Measurements from ENCODE around the gene DHX15.

The DHX15 gene

GRCh38 chr4:24547979-24548378, 36.4 kb downstream of the DHX15 start:
- Mint-ChIP-seq H3K27ac (no peak overlapping the region), H3K36me3 (ENCODE audit: low read depth) (peaks cover 45% of the 10 kb centered on the region), H3K9me3 (no peaks in the 10 kb centered on the region), H3K27me3 (ENCODE audit: low read depth) (no peaks in the 10 kb centered on the region), H3K4me3 (no peak overlapping the region), H3K4me1 (no peaks in the 10 kb centered on the region)
- no peak for TF ChIP-seq CTCF (IDR thresholded peaks at IDR 0.05; ENCODE audit: unreplicated experiment in 3 of 3)

- H3K9me3 Mint-ChIP-seq = no peaks in the 10 kb centered on the region
- peaks cover 61% of the 10 kb centered on the region for H3K36me3 Mint-ChIP-seq (ENCODE audit: low read depth)
- no peaks in the 10 kb centered on the region for H3K4me1 Mint-ChIP-seq
- no peaks in the 10 kb centered on the region for H3K27me3 Mint-ChIP-seq (ENCODE audit: low read depth)
- no peak overlapping the region for H3K4me3 Mint-ChIP-seq
- no peak overlapping the region for H3K27ac Mint-ChIP-seq
- no peak for TF ChIP-seq CTCF (IDR thresholded peaks at IDR 0.05; ENCODE audit: unreplicated experiment in 3 of 3)
Observed at GRCh38 chr4:24544208-24544988, 40.0 kb downstream of the DHX15 start.

GRCh38 chr4:24537025-24537424, 47.3 kb downstream of the DHX15 start:
- peaks cover 71% of the 10 kb centered on the region for H3K36me3 Mint-ChIP-seq (ENCODE audit: low read depth)
- no peak for TF ChIP-seq CTCF (IDR thresholded peaks at IDR 0.05; ENCODE audit: unreplicated experiment in 3 of 3)

GRCh38 chr4:24535399-24535798, 49.0 kb downstream of the DHX15 start:
- H3K4me1 Mint-ChIP-seq = no peaks in the 10 kb centered on the region
- H3K27me3 Mint-ChIP-seq (ENCODE audit: low read depth) = no peaks in the 10 kb centered on the region
- H3K9me3 Mint-ChIP-seq = no peaks in the 10 kb centered on the region
- no peak overlapping the region for H3K4me3 Mint-ChIP-seq
- peak overlapping the region in 1 of 3 experiments; percentile 10 for H3K27ac Mint-ChIP-seq
- no peak for TF ChIP-seq CTCF (IDR thresholded peaks at IDR 0.05; ENCODE audit: unreplicated experiment in 3 of 3)
- H3K36me3 Mint-ChIP-seq (ENCODE audit: low read depth) = peaks cover 66% of the 10 kb centered on the region

More at GRCh38 chr4:24537025-24537424, 47.3 kb downstream of the DHX15 start:
- H3K4me3 Mint-ChIP-seq = no peak overlapping the region
- no peak overlapping the region for H3K27ac Mint-ChIP-seq
- no peaks in the 10 kb centered on the region for H3K9me3 Mint-ChIP-seq
- H3K27me3 Mint-ChIP-seq (ENCODE audit: low read depth) = no peaks in the 10 kb centered on the region
- H3K4me1 Mint-ChIP-seq = no peaks in the 10 kb centered on the region

- H3K4me3 Mint-ChIP-seq = no peak overlapping the region
- H3K4me1 Mint-ChIP-seq = no peaks in the 10 kb centered on the region
- H3K9me3 Mint-ChIP-seq = no peaks in the 10 kb centered on the region
- no peak for TF ChIP-seq CTCF (IDR thresholded peaks at IDR 0.05; ENCODE audit: unreplicated experiment in 3 of 3)
- H3K36me3 Mint-ChIP-seq (ENCODE audit: low read depth) = peaks cover 68% of the 10 kb centered on the region
- H3K27me3 Mint-ChIP-seq (ENCODE audit: low read depth) = no peaks in the 10 kb centered on the region
- no peak overlapping the region for H3K27ac Mint-ChIP-seq
Observed at GRCh38 chr4:24533364-24533763, 51.0 kb downstream of the DHX15 start.

- Mint-ChIP-seq H3K4me1 (no peaks in the 10 kb centered on the region), H3K27me3 (ENCODE audit: low read depth) (no peaks in the 10 kb centered on the region), H3K27ac (no peak overlapping the region), H3K4me3 (no peak overlapping the region), H3K9me3 (no peaks in the 10 kb centered on the region), H3K36me3 (ENCODE audit: low read depth) (peaks cover 85% of the 10 kb centered on the region)
- TF ChIP-seq CTCF (IDR thresholded peaks at IDR 0.05; ENCODE audit: unreplicated experiment in 3 of 3) = no peak
Observed at GRCh38 chr4:24529555-24529954, 54.8 kb downstream of the DHX15 start.
